ENCODE measurements around the gene KLHDC7B. TPM values are rescaled to one million over a fixed set of nuclear protein-coding genes. Genes with fewer than 3 reads are reported as not detected.

The KLHDC7B gene
- total and polyA plus RNA-seq, 2 of the 13 experiments (the other 11 are each of a cell fraction or from before 2014, with no cell fraction given): 0.11 TPM; not detected in 1

DNA sequence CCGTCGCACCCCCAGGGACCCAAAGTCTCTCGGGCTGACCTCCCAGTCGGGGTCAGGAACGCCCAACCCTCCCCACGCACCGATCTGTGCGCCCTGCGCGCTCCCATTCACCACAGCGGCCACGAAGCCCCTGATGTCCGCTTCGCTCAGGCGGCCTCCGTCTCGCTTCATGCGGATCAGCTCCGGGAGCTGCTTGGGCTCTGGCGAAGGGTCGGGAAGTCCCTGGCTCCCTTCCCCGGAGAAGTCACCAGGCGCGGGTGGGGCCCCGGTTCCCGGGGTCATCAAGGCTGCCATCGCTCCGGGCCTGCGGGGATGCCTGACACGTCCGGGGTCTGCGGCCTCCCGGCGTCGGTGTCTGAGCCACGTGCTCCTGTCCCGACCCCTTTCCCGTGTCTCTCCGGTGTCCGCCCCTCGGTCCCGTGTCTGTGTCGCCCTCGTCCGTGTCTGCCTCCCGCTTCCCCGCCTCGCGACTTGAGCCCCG, 16.2 kb upstream of the KLHDC7B start (continued):
- TF ChIP-seq ZFYVE20 (CRISPR knock-in tag; IDR thresholded peaks at IDR 0.05; ENCODE audit: borderline replicate concordance, low read depth): 0 out of 2 replicates have a peak, but pooled peaks have one; percentile 27
- peak; percentile 60; the same call in 1 of the 2 replicates for TF ChIP-seq ZNF33A (CRISPR knock-in tag; IDR thresholded peaks at IDR 0.05; ENCODE audit: borderline replicate concordance)
- peak; percentile 2; the same call in 1 of the 2 replicates for TF ChIP-seq ZNF724P (CRISPR knock-in tag; IDR thresholded peaks at IDR 0.05; ENCODE audit: borderline replicate concordance)
- TF ChIP-seq AKAP8 (CRISPR knock-in tag; IDR thresholded peaks at IDR 0.05): peak; percentile 3; the same call in 1 of the 2 replicates
- TF ChIP-seq, protein P1, sequence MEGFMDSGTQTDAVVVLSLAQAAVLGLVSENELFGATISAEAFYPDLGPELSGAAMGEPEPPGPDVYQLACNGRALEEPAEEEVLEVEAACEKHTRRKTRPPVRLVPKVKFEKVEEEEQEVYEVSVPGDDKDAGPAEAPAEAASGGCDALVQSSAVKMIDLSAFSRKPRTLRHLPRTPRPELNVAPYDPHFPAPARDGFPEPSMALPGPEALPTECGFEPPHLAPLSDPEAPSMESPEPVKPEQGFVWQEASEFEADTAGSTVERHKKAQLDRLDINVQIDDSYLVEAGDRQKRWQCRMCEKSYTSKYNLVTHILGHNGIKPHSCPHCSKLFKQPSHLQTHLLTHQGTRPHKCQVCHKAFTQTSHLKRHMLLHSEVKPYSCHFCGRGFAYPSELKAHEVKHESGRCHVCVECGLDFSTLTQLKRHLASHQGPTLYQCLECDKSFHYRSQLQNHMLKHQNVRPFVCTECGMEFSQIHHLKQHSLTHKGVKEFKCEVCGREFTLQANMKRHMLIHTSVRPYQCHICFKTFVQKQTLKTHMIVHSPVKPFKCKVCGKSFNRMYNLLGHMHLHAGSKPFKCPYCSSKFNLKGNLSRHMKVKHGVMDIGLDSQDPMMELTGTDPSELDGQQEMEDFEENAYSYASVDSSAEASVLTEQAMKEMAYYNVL (CRISPR knock-in tag; IDR thresholded peaks at IDR 0.05; ENCODE audit: borderline replicate concordance): peak; percentile 2
- TF ChIP-seq ZNF670 (CRISPR knock-in tag; IDR thresholded peaks at IDR 0.05; ENCODE audit: borderline replicate concordance): peak; percentile 53; the same call in 1 of the 2 replicates
- peak; percentile 8 for TF ChIP-seq ZEB1 (IDR thresholded peaks at IDR 0.05; ENCODE audit: insufficient replicate concordance, low read depth)
- TF ChIP-seq ZNF546 (CRISPR knock-in tag; conservative IDR thresholded peaks at IDR 0.05): no peak
- TF ChIP-seq ATF7-NPFF (CRISPR knock-in tag; IDR thresholded peaks at IDR 0.05; ENCODE audit: low read depth): 0 out of 2 replicates have a peak, but pooled peaks have one; percentile 8
- TF ChIP-seq ZBTB42 (CRISPR knock-in tag; IDR thresholded peaks at IDR 0.05): no peak
- TF ChIP-seq CHD4 (IDR thresholded peaks at IDR 0.05; ENCODE audit: borderline replicate concordance, low read length): no peak
- 0 out of 2 replicates have a peak, but pooled peaks have one; percentile 12 for TF ChIP-seq NFKB2 (CRISPR knock-in tag; IDR thresholded peaks at IDR 0.05; ENCODE audit: borderline replicate concordance)
- TF ChIP-seq ARNT2 (CRISPR knock-in tag; IDR thresholded peaks at IDR 0.05; ENCODE audit: low read depth): 0 out of 2 replicates have a peak, but pooled peaks have one; percentile 12
- no peak for TF ChIP-seq KDM3A (CRISPR knock-in tag; IDR thresholded peaks at IDR 0.05; ENCODE audit: low read depth)
- TF ChIP-seq ZSCAN30 (CRISPR knock-in tag; IDR thresholded peaks at IDR 0.05): no peak
- TF ChIP-seq ZNF850 (CRISPR knock-in tag; conservative IDR thresholded peaks at IDR 0.05): 0 out of 2 replicates have a peak, but pooled peaks have one; percentile 42
